Liver (tissue), 9 donors: ENCODE results near the gene THAP11. TPM values are rescaled to one million over a fixed set of nuclear protein-coding genes. Genes with fewer than 3 reads are reported as not detected.

Source experiments
- DNase-seq: peaks from one replicate; pipeline ENCODE4 v3.0.0-alpha.2; 2017; ENCODE audit warnings: low spot score
- H3K27ac ChIP-seq, 2 donors: one replicate each; pipeline ENCODE4 v1.7.0; 2013; ENCODE audit warnings: inconsistent platforms in 2 of 2, low read length in 2 of 2, control low read depth in 1 of 2, low read depth in 1 of 2, mild to moderate bottlenecking in 1 of 2
- H3K27me3 ChIP-seq, 4 donors: one replicate each; pipeline versions ENCODE4 v1.6.1 to v1.7.0; 2013; ENCODE audit warnings: low read length in 3 of 4, inconsistent platforms in 1 of 4, mild to moderate bottlenecking in 1 of 4, moderate library complexity in 1 of 4; ENCODE audit not compliant: control insufficient read depth in 4 of 4, insufficient read depth in 4 of 4
- H3K36me3 ChIP-seq, 4 donors: one replicate each; pipeline versions ENCODE4 v1.6.1 to v1.7.0; 2013; ENCODE audit warnings: low read length in 3 of 4, mild to moderate bottlenecking in 3 of 4, low read depth in 1 of 4, moderate library complexity in 1 of 4; ENCODE audit not compliant: control insufficient read depth in 4 of 4, insufficient read depth in 3 of 4
- H3K4me1 ChIP-seq, 4 donors: one replicate each; pipeline versions ENCODE4 v1.6.1 to v1.7.0; 2013; ENCODE audit warnings: low read length in 3 of 4, mild to moderate bottlenecking in 3 of 4, moderate library complexity in 1 of 4; ENCODE audit not compliant: control insufficient read depth in 4 of 4, insufficient read depth in 4 of 4
- H3K4me3 ChIP-seq, 3 donors: one replicate each; pipeline versions ENCODE4 v1.6.1 to v1.7.0; 2013; ENCODE audit warnings: low read length in 3 of 3, control low read depth in 1 of 3, low read depth in 1 of 3, mild to moderate bottlenecking in 1 of 3
- H3K9ac ChIP-seq, 2 donors: one replicate each; pipeline ENCODE4 v1.7.0; 2013; ENCODE audit warnings: low read length in 2 of 2, mild to moderate bottlenecking in 2 of 2, moderate library complexity in 2 of 2, control low read depth in 1 of 2, low read depth in 1 of 2
- H3K9me3 ChIP-seq, 4 donors: one replicate each; pipeline versions ENCODE4 v1.6.1 to v1.7.0; 2013; ENCODE audit warnings: low read length in 3 of 4; ENCODE audit not compliant: control insufficient read depth in 4 of 4
- EGR1 ChIP-seq, 2 donors: IDR thresholded peaks; 2 replicates each; pipeline ENCODE4 v1.6.1; 2016 to 2018; ENCODE audit warnings: antibody characterized with exemption in 2 of 2, low read depth in 2 of 2
- FOXA1 ChIP-seq: IDR thresholded peaks from 2 replicates; pipeline ENCODE4 v1.6.1; 2016; ENCODE audit warnings: antibody characterized with exemption
- FOXA2 ChIP-seq: IDR thresholded peaks from 2 replicates; pipeline ENCODE4 v1.6.1; 2016; ENCODE audit warnings: antibody characterized with exemption
- GABPA ChIP-seq, 2 donors: IDR thresholded peaks in 1 of 2; conservative IDR thresholded peaks in 1 of 2; 2 replicates each; pipeline ENCODE4 v1.6.1; 2016; ENCODE audit warnings: antibody characterized with exemption in 2 of 2, mild to moderate bottlenecking in 1 of 2, moderate library complexity in 1 of 2
- HNF4A ChIP-seq, 2 donors: conservative IDR thresholded peaks; 2 replicates each; pipeline ENCODE4 v1.6.1; 2016; ENCODE audit warnings: antibody characterized with exemption in 2 of 2, mild to moderate bottlenecking in 2 of 2
- HNF4G ChIP-seq: IDR thresholded peaks from 2 replicates; pipeline ENCODE4 v1.6.1; 2016; ENCODE audit warnings: antibody characterized with exemption
- JUND ChIP-seq, 2 donors: IDR thresholded peaks; 2 replicates each; pipeline ENCODE4 v1.6.1; 2016; ENCODE audit warnings: antibody characterized with exemption in 2 of 2
- NR2F2 ChIP-seq: IDR thresholded peaks from 2 replicates; pipeline ENCODE4 v1.6.1; 2016; ENCODE audit warnings: antibody characterized with exemption
- RAD21 ChIP-seq, 2 donors: IDR thresholded peaks; 2 replicates each; pipeline ENCODE4 v1.6.1; 2016; ENCODE audit warnings: antibody characterized with exemption in 2 of 2, mild to moderate bottlenecking in 2 of 2
- RXRA ChIP-seq, 2 donors: IDR thresholded peaks; 2 replicates each; pipeline ENCODE4 v1.6.1; 2017 to 2018; ENCODE audit warnings: antibody characterized with exemption in 2 of 2, mild to moderate bottlenecking in 1 of 2
- SP1 ChIP-seq: IDR thresholded peaks from 2 replicates; pipeline ENCODE4 v1.6.1; 2018; ENCODE audit warnings: antibody characterized with exemption, mild to moderate bottlenecking
- TAF1 ChIP-seq: conservative IDR thresholded peaks from 2 replicates; pipeline ENCODE4 v1.6.1; 2016; ENCODE audit warnings: antibody characterized with exemption, mild to moderate bottlenecking
- YY1 ChIP-seq: IDR thresholded peaks from 2 replicates; pipeline ENCODE4 v1.6.1; 2016; ENCODE audit warnings: antibody characterized with exemption, mild to moderate bottlenecking
- WGBS: extraction: QIAGEN DNeasy Blood & Tissue Kit; methylation state at CpG from one replicate; pipeline ENCODE4 v1.1.7; 2013; 5-methylcytosine and 5-hydroxymethylcytosine counted together
- polyA plus RNA-seq, 2 donors: library from polyadenylated mRNA; stranded (reverse) in 1 of 2; unstranded in 1 of 2; fragments of 200-250 nt in 1 of 2; fragments of >200 nt in 1 of 2; fragmentation: Nextera tagmentation in 1 of 2; extraction: Ambion mirVana in 1 of 2; gene quantifications; one replicate each; pipeline versions ENCODE4 v1.2.1 to v1.2.3, GENCODE V29; 2013 to 2015
- total RNA-seq, 2 donors: library from RNA; depleted of rRNA; stranded (reverse); fragments of >200 nt; gene quantifications; one replicate each; pipeline ENCODE4 v1.2.3, GENCODE V29; 2014
- TF ChIP-seq, protein P1 (sequence below): fragments of 150-350 bp; IDR thresholded peaks from 2 replicates; pipeline ENCODE4 v1.5.1; 2017; ENCODE audit warnings: improper control_type of control experiment, low read depth, low read length; ENCODE audit not compliant: missing input control
- TF ChIP-seq, protein P2 (sequence below): IDR thresholded peaks from 2 replicates; pipeline ENCODE4 v1.6.1; 2016; ENCODE audit warnings: antibody characterized with exemption, mild to moderate bottlenecking
- TF ChIP-seq, protein P3 (sequence below): IDR thresholded peaks from 2 replicates; pipeline ENCODE4 v1.6.1; 2016; ENCODE audit warnings: antibody characterized with exemption
- TF ChIP-seq, protein P4 (sequence below): IDR thresholded peaks from 2 replicates; pipeline ENCODE4 v1.6.1; 2016; ENCODE audit warnings: antibody characterized with exemption
- TF ChIP-seq, protein P5 (sequence below): IDR thresholded peaks from 2 replicates; pipeline ENCODE4 v1.6.1; 2016; ENCODE audit warnings: antibody characterized with exemption
- donor health status: healthy.
- donor health status: healthy.
- donor health status: healthy.
- donor health status: healthy.
- donor health status: healthy.

THAP11 gene
- total and polyA plus RNA-seq, 4 donors, result 6.7 to 19.7 (median 11.8) TPM

DNA sequence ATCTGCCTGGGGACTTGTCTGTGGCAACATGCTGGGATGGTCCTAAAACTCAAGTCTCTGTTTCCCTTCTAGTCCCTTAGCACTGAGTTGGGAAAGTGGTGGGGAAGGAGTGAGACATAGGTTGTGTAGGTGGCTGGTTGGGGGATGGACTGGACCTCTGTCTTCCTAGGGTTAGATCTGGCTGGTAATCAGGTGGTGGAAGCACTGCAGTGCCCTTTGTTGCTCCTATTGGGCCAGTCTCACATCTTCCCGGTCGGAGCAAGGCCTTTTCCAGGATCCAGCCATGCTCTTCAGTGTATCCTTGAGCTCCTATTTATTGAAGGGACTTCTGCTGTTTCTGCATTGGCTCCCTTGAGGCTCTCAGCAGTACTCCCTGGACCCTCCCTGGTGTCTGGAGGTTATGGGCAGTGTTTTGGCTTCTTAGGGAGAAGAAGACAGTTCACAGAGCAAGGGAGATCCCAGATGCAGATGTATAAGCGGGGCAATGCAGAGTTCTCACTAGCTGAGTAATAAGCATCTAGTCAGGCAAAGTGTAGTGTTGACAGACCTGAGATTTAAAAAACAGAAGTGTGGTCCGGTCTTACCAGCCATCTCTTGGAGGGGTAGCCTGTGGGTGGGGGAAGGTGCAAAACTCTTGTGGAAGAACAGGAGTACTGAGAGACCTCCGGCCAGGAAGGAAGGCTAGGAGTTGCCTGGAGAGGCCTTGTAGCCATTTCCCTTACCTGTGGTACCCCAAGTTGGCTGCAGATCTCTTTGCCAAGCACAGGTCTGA lies 3.4 kb downstream of the THAP11 start:
- no peaks in the 10 kb centered on the region for H3K9me3 ChIP-seq
- 82% methylated on average over 5 of the region's 5 CpGs for WGBS
- TF ChIP-seq, protein P1, sequence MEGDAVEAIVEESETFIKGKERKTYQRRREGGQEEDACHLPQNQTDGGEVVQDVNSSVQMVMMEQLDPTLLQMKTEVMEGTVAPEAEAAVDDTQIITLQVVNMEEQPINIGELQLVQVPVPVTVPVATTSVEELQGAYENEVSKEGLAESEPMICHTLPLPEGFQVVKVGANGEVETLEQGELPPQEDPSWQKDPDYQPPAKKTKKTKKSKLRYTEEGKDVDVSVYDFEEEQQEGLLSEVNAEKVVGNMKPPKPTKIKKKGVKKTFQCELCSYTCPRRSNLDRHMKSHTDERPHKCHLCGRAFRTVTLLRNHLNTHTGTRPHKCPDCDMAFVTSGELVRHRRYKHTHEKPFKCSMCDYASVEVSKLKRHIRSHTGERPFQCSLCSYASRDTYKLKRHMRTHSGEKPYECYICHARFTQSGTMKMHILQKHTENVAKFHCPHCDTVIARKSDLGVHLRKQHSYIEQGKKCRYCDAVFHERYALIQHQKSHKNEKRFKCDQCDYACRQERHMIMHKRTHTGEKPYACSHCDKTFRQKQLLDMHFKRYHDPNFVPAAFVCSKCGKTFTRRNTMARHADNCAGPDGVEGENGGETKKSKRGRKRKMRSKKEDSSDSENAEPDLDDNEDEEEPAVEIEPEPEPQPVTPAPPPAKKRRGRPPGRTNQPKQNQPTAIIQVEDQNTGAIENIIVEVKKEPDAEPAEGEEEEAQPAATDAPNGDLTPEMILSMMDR, result no peak
- TF ChIP-seq GABPA (IDR thresholded peaks at IDR 0.05 in 1 of 2, conservative IDR thresholded peaks at IDR 0.05 in 1 of 2) (no peak), NR2F2 (no peak), YY1 (no peak), SP1 (no peak), RAD21 (IDR thresholded peaks at IDR 0.05) (no peak), HNF4A (conservative IDR thresholded peaks at IDR 0.05) (no peak), RXRA (IDR thresholded peaks at IDR 0.05) (no peak), FOXA1 (no peak), EGR1 (IDR thresholded peaks at IDR 0.05; ENCODE audit: low read depth in 2 of 2) (no peak), HNF4G (no peak), TAF1 (no peak), JUND (IDR thresholded peaks at IDR 0.05) (no peak), FOXA2 (no peak)
- TF ChIP-seq, protein P2, sequence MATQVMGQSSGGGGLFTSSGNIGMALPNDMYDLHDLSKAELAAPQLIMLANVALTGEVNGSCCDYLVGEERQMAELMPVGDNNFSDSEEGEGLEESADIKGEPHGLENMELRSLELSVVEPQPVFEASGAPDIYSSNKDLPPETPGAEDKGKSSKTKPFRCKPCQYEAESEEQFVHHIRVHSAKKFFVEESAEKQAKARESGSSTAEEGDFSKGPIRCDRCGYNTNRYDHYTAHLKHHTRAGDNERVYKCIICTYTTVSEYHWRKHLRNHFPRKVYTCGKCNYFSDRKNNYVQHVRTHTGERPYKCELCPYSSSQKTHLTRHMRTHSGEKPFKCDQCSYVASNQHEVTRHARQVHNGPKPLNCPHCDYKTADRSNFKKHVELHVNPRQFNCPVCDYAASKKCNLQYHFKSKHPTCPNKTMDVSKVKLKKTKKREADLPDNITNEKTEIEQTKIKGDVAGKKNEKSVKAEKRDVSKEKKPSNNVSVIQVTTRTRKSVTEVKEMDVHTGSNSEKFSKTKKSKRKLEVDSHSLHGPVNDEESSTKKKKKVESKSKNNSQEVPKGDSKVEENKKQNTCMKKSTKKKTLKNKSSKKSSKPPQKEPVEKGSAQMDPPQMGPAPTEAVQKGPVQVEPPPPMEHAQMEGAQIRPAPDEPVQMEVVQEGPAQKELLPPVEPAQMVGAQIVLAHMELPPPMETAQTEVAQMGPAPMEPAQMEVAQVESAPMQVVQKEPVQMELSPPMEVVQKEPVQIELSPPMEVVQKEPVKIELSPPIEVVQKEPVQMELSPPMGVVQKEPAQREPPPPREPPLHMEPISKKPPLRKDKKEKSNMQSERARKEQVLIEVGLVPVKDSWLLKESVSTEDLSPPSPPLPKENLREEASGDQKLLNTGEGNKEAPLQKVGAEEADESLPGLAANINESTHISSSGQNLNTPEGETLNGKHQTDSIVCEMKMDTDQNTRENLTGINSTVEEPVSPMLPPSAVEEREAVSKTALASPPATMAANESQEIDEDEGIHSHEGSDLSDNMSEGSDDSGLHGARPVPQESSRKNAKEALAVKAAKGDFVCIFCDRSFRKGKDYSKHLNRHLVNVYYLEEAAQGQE, result no peak
- TF ChIP-seq, protein P3, sequence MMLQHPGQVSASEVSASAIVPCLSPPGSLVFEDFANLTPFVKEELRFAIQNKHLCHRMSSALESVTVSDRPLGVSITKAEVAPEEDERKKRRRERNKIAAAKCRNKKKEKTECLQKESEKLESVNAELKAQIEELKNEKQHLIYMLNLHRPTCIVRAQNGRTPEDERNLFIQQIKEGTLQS, result no peak
- TF ChIP-seq, protein P4, sequence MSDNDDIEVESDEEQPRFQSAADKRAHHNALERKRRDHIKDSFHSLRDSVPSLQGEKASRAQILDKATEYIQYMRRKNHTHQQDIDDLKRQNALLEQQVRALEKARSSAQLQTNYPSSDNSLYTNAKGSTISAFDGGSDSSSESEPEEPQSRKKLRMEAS, result no peak
- TF ChIP-seq, protein P5, sequence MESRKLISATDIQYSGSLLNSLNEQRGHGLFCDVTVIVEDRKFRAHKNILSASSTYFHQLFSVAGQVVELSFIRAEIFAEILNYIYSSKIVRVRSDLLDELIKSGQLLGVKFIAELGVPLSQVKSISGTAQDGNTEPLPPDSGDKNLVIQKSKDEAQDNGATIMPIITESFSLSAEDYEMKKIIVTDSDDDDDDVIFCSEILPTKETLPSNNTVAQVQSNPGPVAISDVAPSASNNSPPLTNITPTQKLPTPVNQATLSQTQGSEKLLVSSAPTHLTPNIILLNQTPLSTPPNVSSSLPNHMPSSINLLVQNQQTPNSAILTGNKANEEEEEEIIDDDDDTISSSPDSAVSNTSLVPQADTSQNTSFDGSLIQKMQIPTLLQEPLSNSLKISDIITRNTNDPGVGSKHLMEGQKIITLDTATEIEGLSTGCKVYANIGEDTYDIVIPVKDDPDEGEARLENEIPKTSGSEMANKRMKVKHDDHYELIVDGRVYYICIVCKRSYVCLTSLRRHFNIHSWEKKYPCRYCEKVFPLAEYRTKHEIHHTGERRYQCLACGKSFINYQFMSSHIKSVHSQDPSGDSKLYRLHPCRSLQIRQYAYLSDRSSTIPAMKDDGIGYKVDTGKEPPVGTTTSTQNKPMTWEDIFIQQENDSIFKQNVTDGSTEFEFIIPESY, result no peak
- peak overlapping the region; percentile 80 to 81 for H3K9ac ChIP-seq
- DNase-seq, result no peak
- peaks cover 14 to 54% (median 42%) of the 10 kb centered on the region in 4 donors for H3K4me1 ChIP-seq
- no peaks in the 10 kb centered on the region for H3K36me3 ChIP-seq
- H3K4me3 ChIP-seq, result peak overlapping the region; percentile 60 to 84 (median 80)
- no peaks in the 10 kb centered on the region for H3K27me3 ChIP-seq
- peak overlapping the region; percentile 89 to 97 for H3K27ac ChIP-seq
